DOHH2 (cell line): Measurements from ENCODE around the gene SYNPO2.

Experiments
- CTCF ChIP-seq: fragments of 200-600 bp; sonication (generic); IDR thresholded peaks from one replicate; pipeline ENCODE4 v1.5.1; 2014; ENCODE audit warnings: antibody characterized with exemption, mild to moderate bottlenecking, low read depth, low read length; ENCODE audit not compliant: poor library complexity, severe bottlenecking
- EZH2phosphoT487 ChIP-seq: fragments of 200-600 bp; sonication (generic); IDR thresholded peaks from 2 replicates; pipeline ENCODE4 v1.6.1; 2017; ENCODE audit warnings: borderline replicate concordance, mild to moderate bottlenecking, antibody characterized with exemption, low read length, moderate library complexity, mixed read lengths

GRCh38 chr4:118962540-118962939 is 73.9 kb downstream of the SYNPO2 start:
- TF ChIP-seq CTCF (no peak), EZH2phosphoT487 (no peak)
